H9 (cell line): ENCODE results near the gene ARHGAP35. TPM values are rescaled to one million over a fixed set of nuclear protein-coding genes. Genes with fewer than 3 reads are reported as not detected.

Experiments used
- DNase-seq: peaks from one replicate; pipeline ENCODE4 v3.0.0-alpha.2; 2017
- H2AFZ ChIP-seq: one replicate; pipeline ENCODE4 v1.6.1; 2013; ENCODE audit warnings: mild to moderate bottlenecking, low read length, control low read depth, moderate library complexity
- H2AK5ac ChIP-seq: 2 replicates; pipeline ENCODE4 v1.6.1; 2013; ENCODE audit warnings: low read length, control low read depth, mixed read lengths; ENCODE audit not compliant: insufficient read length
- H2BK120ac ChIP-seq: one replicate; pipeline ENCODE4 v1.6.1; 2013; ENCODE audit warnings: low read depth, mild to moderate bottlenecking, low read length, control low read depth, inconsistent platforms; ENCODE audit not compliant: poor library complexity, severe bottlenecking
- H2BK12ac ChIP-seq: 2 replicates; pipeline ENCODE4 v1.6.1; 2013; ENCODE audit warnings: low read length, control low read depth, mixed read lengths, low read depth; ENCODE audit not compliant: insufficient read length
- H2BK15ac ChIP-seq: 2 replicates; pipeline ENCODE4 v1.6.1; 2013; ENCODE audit warnings: low read depth, low read length, control low read depth
- H2BK20ac ChIP-seq: one replicate; pipeline ENCODE4 v1.6.1; 2013; ENCODE audit warnings: low read depth, mild to moderate bottlenecking, low read length, control low read depth, inconsistent platforms; ENCODE audit not compliant: poor library complexity, severe bottlenecking
- H2BK5ac ChIP-seq: 2 replicates; pipeline ENCODE4 v1.6.1; 2013; ENCODE audit warnings: low read length, control low read depth, mixed read lengths; ENCODE audit not compliant: insufficient read length
- H3K14ac ChIP-seq: 2 replicates; pipeline ENCODE4 v1.6.1; 2013; ENCODE audit warnings: low read length, control low read depth; ENCODE audit not compliant: insufficient read depth
- H3K18ac ChIP-seq: 2 replicates; pipeline ENCODE4 v1.6.1; 2013; ENCODE audit warnings: low read depth, mild to moderate bottlenecking, mixed read lengths, low read length, control low read depth; ENCODE audit not compliant: insufficient read length
- H3K23ac ChIP-seq: 2 replicates; pipeline ENCODE4 v1.6.1; 2013; ENCODE audit warnings: low read length, control low read depth, mixed read lengths, low read depth; ENCODE audit not compliant: insufficient read length
- H3K23me2 ChIP-seq: 2 replicates; pipeline ENCODE4 v1.6.1; 2013; ENCODE audit warnings: low read depth, mild to moderate bottlenecking, mixed read lengths, low read length, control low read depth; ENCODE audit not compliant: insufficient read length, poor library complexity, severe bottlenecking
- H3K27ac ChIP-seq: 2 replicates; pipeline ENCODE4 v1.5.1; 2013; ENCODE audit warnings: low read length, control low read depth, mixed read lengths, low read depth; ENCODE audit not compliant: insufficient read length
- H3K27me3 ChIP-seq: 2 replicates; pipeline ENCODE4 v1.6.1; 2013; ENCODE audit warnings: low read length, control low read depth, inconsistent platforms; ENCODE audit not compliant: insufficient read depth
- H3K4ac ChIP-seq: 2 replicates; pipeline ENCODE4 v1.6.1; 2013; ENCODE audit warnings: low read depth, mild to moderate bottlenecking, control low read depth, inconsistent platforms, low read length, moderate library complexity
- H3K4me1 ChIP-seq: 2 replicates; pipeline ENCODE4 v1.6.1; 2013; ENCODE audit warnings: low read length, control low read depth, inconsistent platforms; ENCODE audit not compliant: insufficient read depth
- H3K4me2 ChIP-seq: 2 replicates; pipeline ENCODE4 v1.6.1; 2013; ENCODE audit warnings: low read length, control low read depth, mixed read lengths; ENCODE audit not compliant: insufficient read length, insufficient read depth
- H3K56ac ChIP-seq: 2 replicates; pipeline ENCODE4 v1.6.1; 2013; ENCODE audit warnings: low read depth, mild to moderate bottlenecking, mixed read lengths, low read length, control low read depth; ENCODE audit not compliant: insufficient read length
- H3K79me1 ChIP-seq: 2 replicates; pipeline ENCODE4 v1.6.1; 2013; ENCODE audit warnings: low read depth, mild to moderate bottlenecking, moderate library complexity, low read length, control low read depth, inconsistent platforms; ENCODE audit not compliant: insufficient read depth, poor library complexity, severe bottlenecking
- H3K79me2 ChIP-seq: 2 replicates; pipeline ENCODE4 v1.6.1; 2013; ENCODE audit warnings: low read length, control low read depth, inconsistent platforms; ENCODE audit not compliant: insufficient read depth
- H3K9ac ChIP-seq: 2 replicates; pipeline ENCODE4 v1.6.1; 2013; ENCODE audit warnings: low read length, control low read depth, mixed read lengths; ENCODE audit not compliant: insufficient read length; ENCODE audit errors: extremely low read depth
- H3K9me3 ChIP-seq: one replicate; pipeline ENCODE4 v1.6.1; 2013; ENCODE audit warnings: low read depth, low read length, inconsistent platforms; ENCODE audit not compliant: control insufficient read depth
- H3T11ph ChIP-seq: one replicate; pipeline ENCODE4 v1.6.1; 2013; ENCODE audit warnings: mild to moderate bottlenecking, low read length, control low read depth, inconsistent platforms
- H4K20me1 ChIP-seq: one replicate; pipeline ENCODE4 v1.6.1; 2013; ENCODE audit not compliant: control insufficient read depth, insufficient read length, insufficient read depth
- H4K5ac ChIP-seq: 2 replicates; pipeline ENCODE4 v1.6.1; 2013; ENCODE audit warnings: low read depth, mild to moderate bottlenecking, mixed read lengths, low read length, control low read depth; ENCODE audit not compliant: insufficient read length
- H4K8ac ChIP-seq: replicated peaks from 2 replicates; pipeline ENCODE4 v1.6.1; 2013; ENCODE audit warnings: low read length, control low read depth, mixed read lengths, low read depth; ENCODE audit not compliant: insufficient read length
- H4K91ac ChIP-seq: 2 replicates; pipeline ENCODE4 v1.6.1; 2013; ENCODE audit warnings: low read depth, mild to moderate bottlenecking, moderate library complexity, mixed read lengths, low read length, control low read depth; ENCODE audit not compliant: insufficient read length
- H3K27ac Mint-ChIP-seq, 3 experiments: 2 replicates in 2 of 3; 3 replicates in 1 of 3; pipeline ENCODE4 v1.8.0; 2020 to 2021; ENCODE audit warnings: mixed read lengths in 3 of 3, mild to moderate bottlenecking in 1 of 3, moderate library complexity in 1 of 3
- H3K27me3 Mint-ChIP-seq: 2 replicates; pipeline ENCODE4 v1.8.0; 2021; ENCODE audit warnings: low read depth, mild to moderate bottlenecking, moderate library complexity, mixed read lengths
- H3K36me3 Mint-ChIP-seq, 3 experiments: 2 replicates in 2 of 3; 3 replicates in 1 of 3; pipeline ENCODE4 v1.8.0; 2020 to 2021; ENCODE audit warnings: low read depth in 3 of 3, mixed read lengths in 3 of 3; ENCODE audit not compliant: insufficient read depth in 1 of 3
- H3K4me1 Mint-ChIP-seq, 2 experiments: 2 replicates each; pipeline ENCODE4 v1.8.0; 2020; ENCODE audit warnings: mixed read lengths in 2 of 2
- H3K4me3 Mint-ChIP-seq, 2 experiments: 2 replicates in 1 of 2; 3 replicates in 1 of 2; pipeline ENCODE4 v1.8.0; 2020 to 2021; ENCODE audit warnings: mild to moderate bottlenecking in 2 of 2, mixed read lengths in 2 of 2, moderate library complexity in 1 of 2
- H3K9me3 Mint-ChIP-seq, 2 experiments: 2 replicates in 1 of 2; 3 replicates in 1 of 2; pipeline ENCODE4 v1.8.0; 2020; ENCODE audit warnings: mild to moderate bottlenecking in 2 of 2, mixed read lengths in 2 of 2, moderate library complexity in 1 of 2
- WGBS: extraction: QIAGEN DNeasy Blood & Tissue Kit; methylation state at CpG from one replicate; pipeline ENCODE4 v1.1.7; 2013; ENCODE audit warnings: missing lambda C conversion rate, low lambda C conversion rate, mixed read lengths; ENCODE audit not compliant: insufficient read length; ENCODE audit errors: extremely low coverage; 5-methylcytosine and 5-hydroxymethylcytosine counted together
- total RNA-seq: library from RNA; stranded (reverse); gene quantifications from 2 replicates; pipeline ENCODE4 v1.2.1, GENCODE V29; 2021
- TF ChIP-seq, protein P1 (sequence below): fragments of 200-600 bp; sonication (generic); conservative IDR thresholded peaks from 3 replicates; pipeline ENCODE4 v1.8.0; 2021; ENCODE audit warnings: antibody characterized with exemption, mild to moderate bottlenecking

The ARHGAP35 gene
- total RNA-seq, 1 experiment from 2014 or later, result 49.8 TPM

DNA sequence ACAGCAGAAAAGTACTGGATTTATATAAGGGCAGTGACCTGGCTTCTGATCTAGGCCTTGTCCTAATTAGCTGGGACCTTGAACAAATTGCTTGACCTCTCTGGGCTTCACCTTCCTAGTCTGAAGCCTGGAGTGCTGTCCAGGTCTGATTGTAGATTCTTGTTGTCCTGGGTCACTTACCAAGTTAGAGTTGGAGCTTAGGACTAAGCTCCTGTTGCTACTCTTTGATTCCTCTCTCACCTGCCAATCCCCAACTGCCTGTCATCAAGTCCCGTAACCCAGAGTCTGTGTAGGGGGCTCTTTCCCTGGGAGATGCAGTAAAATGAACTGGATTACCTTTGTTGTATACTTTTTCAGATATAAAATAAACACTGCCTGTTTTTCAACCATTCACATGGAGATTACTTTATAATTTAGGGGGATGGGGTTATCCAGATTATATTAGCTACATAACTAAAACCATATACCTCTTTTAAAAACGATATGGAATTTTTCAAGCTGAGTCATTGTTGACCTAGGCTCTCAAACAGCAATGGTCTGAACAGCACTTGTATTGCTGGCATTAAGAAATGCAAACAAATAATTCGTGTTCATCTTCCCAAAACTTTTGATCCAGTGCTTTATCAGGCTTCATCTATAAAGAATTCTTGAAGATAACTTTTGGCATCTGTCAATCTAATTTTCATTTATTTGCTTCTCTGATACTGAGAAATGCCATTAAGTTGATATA is 5.8 kb downstream of the ARHGAP35 start:
- no peaks in the 10 kb centered on the region for H3K79me1 ChIP-seq
- H3K27ac ChIP-seq, result no peak overlapping the region
- H3K4me1 ChIP-seq, result peaks cover 3% of the 10 kb centered on the region; the same call in 1 of the 2 replicates
- H3K56ac ChIP-seq, result no peak overlapping the region
- no peak overlapping the region for H3K18ac ChIP-seq
- H3K23me2 ChIP-seq, result peaks cover 21% of the 10 kb centered on the region
- Mint-ChIP-seq H3K9me3 (no peaks in the 10 kb centered on the region), H3K4me3 (peak overlapping the region in 1 of 2 experiments; percentile 7; a peak in 2 of 5 replicates), H3K36me3 (peaks cover 3 to 14% (median 7%) of the 10 kb centered on the region in 3 experiments; a peak in 6 of 7 replicates), H3K4me1 (peaks cover 20 to 22% of the 10 kb centered on the region in 2 experiments), H3K27me3 (no peaks in the 10 kb centered on the region), H3K27ac (peak overlapping the region in 2 of 3 experiments; percentile 40 to 68; a peak in 3 of 7 replicates)
- H3K23ac ChIP-seq, result no peak overlapping the region
- H2BK20ac ChIP-seq, result no peak overlapping the region
- H3K9ac ChIP-seq, result no peak overlapping the region
- H2AK5ac ChIP-seq, result no peak overlapping the region
- no peaks in the 10 kb centered on the region for H3K27me3 ChIP-seq
- H3K4ac ChIP-seq, result no peak overlapping the region
- H4K8ac ChIP-seq, result no peak overlapping the region
- no peak overlapping the region for H2AFZ ChIP-seq
- no peak overlapping the region for H4K5ac ChIP-seq
- no peak for DNase-seq
- H2BK15ac ChIP-seq, result no peak overlapping the region
- H3K79me2 ChIP-seq, result peaks cover 71% of the 10 kb centered on the region
- H2BK12ac ChIP-seq, result no peak overlapping the region
- peaks cover 2% of the 10 kb centered on the region for H4K20me1 ChIP-seq
- H2BK5ac ChIP-seq, result no peak overlapping the region
- H3T11ph ChIP-seq, result no peak overlapping the region
- H4K91ac ChIP-seq, result no peak overlapping the region
- H3K4me2 ChIP-seq, result no peak overlapping the region
- WGBS, result no CpG with 5 or more reads among the region's 3 CpGs
- no peak overlapping the region for H3K14ac ChIP-seq
- no peak overlapping the region for H2BK120ac ChIP-seq
- TF ChIP-seq, protein P1, sequence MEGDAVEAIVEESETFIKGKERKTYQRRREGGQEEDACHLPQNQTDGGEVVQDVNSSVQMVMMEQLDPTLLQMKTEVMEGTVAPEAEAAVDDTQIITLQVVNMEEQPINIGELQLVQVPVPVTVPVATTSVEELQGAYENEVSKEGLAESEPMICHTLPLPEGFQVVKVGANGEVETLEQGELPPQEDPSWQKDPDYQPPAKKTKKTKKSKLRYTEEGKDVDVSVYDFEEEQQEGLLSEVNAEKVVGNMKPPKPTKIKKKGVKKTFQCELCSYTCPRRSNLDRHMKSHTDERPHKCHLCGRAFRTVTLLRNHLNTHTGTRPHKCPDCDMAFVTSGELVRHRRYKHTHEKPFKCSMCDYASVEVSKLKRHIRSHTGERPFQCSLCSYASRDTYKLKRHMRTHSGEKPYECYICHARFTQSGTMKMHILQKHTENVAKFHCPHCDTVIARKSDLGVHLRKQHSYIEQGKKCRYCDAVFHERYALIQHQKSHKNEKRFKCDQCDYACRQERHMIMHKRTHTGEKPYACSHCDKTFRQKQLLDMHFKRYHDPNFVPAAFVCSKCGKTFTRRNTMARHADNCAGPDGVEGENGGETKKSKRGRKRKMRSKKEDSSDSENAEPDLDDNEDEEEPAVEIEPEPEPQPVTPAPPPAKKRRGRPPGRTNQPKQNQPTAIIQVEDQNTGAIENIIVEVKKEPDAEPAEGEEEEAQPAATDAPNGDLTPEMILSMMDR, result no peak
- H3K9me3 ChIP-seq, result no peaks in the 10 kb centered on the region
